ENCODE results near the gene OS9. TPM values are rescaled to one million over a fixed set of nuclear protein-coding genes. Genes with fewer than 3 reads are reported as not detected.

The OS9 gene
- total RNA-seq, 4 donors from 2014 or later = 139 to 223 (median 148) TPM

- WGBS = 0% methylated on average over 5 of the region's 5 CpGs
- TF ChIP-seq POLR2AphosphoS5 (IDR thresholded peaks at IDR 0.05) (no peak), POLR2A (IDR thresholded peaks at IDR 0.05; ENCODE audit: low read depth) (no peak), EP300 (IDR thresholded peaks at IDR 0.05) (no peak), CTCF (IDR thresholded peaks at IDR 0.05) (no peak)
- H3K4me1 ChIP-seq = peaks cover 26 to 64% (median 44%) of the 10 kb centered on the region in 4 donors
- DNase-seq (ENCODE audit: extremely low spot score) = no peak
- no peaks in the 10 kb centered on the region for H3K9me3 ChIP-seq
- peak overlapping the region; percentile 58 to 92 (median 84) for H3K27ac ChIP-seq (replicated peaks in 1 of 4)
- H3K4me3 ChIP-seq = peak overlapping the region; percentile 61 to 91 (median 72)
- intact Hi-C loops (cut with DNase I) = no loop called here
- peaks cover 29 to 36% (median 30%) of the 10 kb centered on the region in 4 donors for H3K36me3 ChIP-seq
- no peaks in the 10 kb centered on the region for H3K27me3 ChIP-seq
Measured at GRCh38 chr12:57752668-57753000, 58.7 kb downstream of the OS9 start.

- H3K27me3 ChIP-seq = no peaks in the 10 kb centered on the region
- 32% methylated on average over 1 of the region's 1 CpG for WGBS
- H3K4me3 ChIP-seq = peak overlapping the region in 1 of 4 donors; percentile 74
- H3K36me3 ChIP-seq = peaks cover 17 to 36% (median 29%) of the 10 kb centered on the region in 4 donors
- intact Hi-C loops (cut with DNase I) = no loop called here
- peak overlapping the region in 2 of 4 donors; percentile 69 to 74 for H3K27ac ChIP-seq (replicated peaks in 1 of 4)
- TF ChIP-seq EP300 (IDR thresholded peaks at IDR 0.05) (no peak), POLR2AphosphoS5 (IDR thresholded peaks at IDR 0.05) (no peak), CTCF (IDR thresholded peaks at IDR 0.05) (no peak), POLR2A (IDR thresholded peaks at IDR 0.05; ENCODE audit: low read depth) (no peak)
- no peaks in the 10 kb centered on the region for H3K9me3 ChIP-seq
- peaks cover 26 to 64% (median 44%) of the 10 kb centered on the region in 4 donors for H3K4me1 ChIP-seq
- DNase-seq (ENCODE audit: extremely low spot score) = no peak
Measured at GRCh38 chr12:57753756-57754337, 59.9 kb downstream of the OS9 start.

GRCh38 chr12:57754411-57755193 is 60.7 kb downstream of the OS9 start, which contains the start of gene MARCHF9:
MARCHF9 (plus strand) TSS chr12:57755103; CDS start chr12:57755529, 426 bp downstream.
- intact Hi-C loops (cut with DNase I) = no loop called here

GRCh38 chr12:57755194-57755453 is 61.2 kb downstream of the OS9 start:
- H3K27ac ChIP-seq (replicated peaks in 1 of 4) = peak overlapping the region; percentile 65 to 74 (median 72)

More at GRCh38 chr12:57754411-57755193, 60.7 kb downstream of the OS9 start, which contains the start of gene MARCHF9:
- TF ChIP-seq EP300 (IDR thresholded peaks at IDR 0.05) (no peak), POLR2AphosphoS5 (IDR thresholded peaks at IDR 0.05) (peak in 1 of 2 donors; percentile 37), CTCF (IDR thresholded peaks at IDR 0.05) (no peak), POLR2A (IDR thresholded peaks at IDR 0.05; ENCODE audit: low read depth) (no peak)
- Histone ChIP-seq H3K4me1 (peaks cover 26 to 64% (median 44%) of the 10 kb centered on the region in 4 donors), H3K4me3 (peak within 1 kb of the TSS; percentile 74 to 91 (median 86)), H3K27ac (replicated peaks in 1 of 4) (peak within 1 kb of the TSS; percentile 65 to 74 (median 72)), H3K36me3 (peaks cover 11 to 32% (median 27%) of the 10 kb centered on the region in 4 donors), H3K27me3 (no peaks in the 10 kb centered on the region), H3K9me3 (no peaks in the 10 kb centered on the region)
- no peak for DNase-seq (ENCODE audit: extremely low spot score)
- 4% methylated on average over 16 of the region's 41 CpGs for WGBS

More at GRCh38 chr12:57755194-57755453, 61.2 kb downstream of the OS9 start:
- Histone ChIP-seq H3K36me3 (peaks cover 5 to 27% (median 23%) of the 10 kb centered on the region in 4 donors), H3K9me3 (no peaks in the 10 kb centered on the region), H3K27me3 (no peaks in the 10 kb centered on the region), H3K4me1 (peaks cover 26 to 64% (median 44%) of the 10 kb centered on the region in 4 donors), H3K4me3 (peak overlapping the region; percentile 74 to 91 (median 86))
- no peak for TF ChIP-seq EP300 (IDR thresholded peaks at IDR 0.05)
- TF ChIP-seq POLR2AphosphoS5 (IDR thresholded peaks at IDR 0.05) = no peak
- TF ChIP-seq POLR2A (IDR thresholded peaks at IDR 0.05; ENCODE audit: low read depth) = no peak
- TF ChIP-seq CTCF (IDR thresholded peaks at IDR 0.05) = no peak
- DNase-seq (ENCODE audit: extremely low spot score) = no peak
- intact Hi-C loops (cut with DNase I) = no loop called here
- WGBS = no CpG with 5 or more reads among the region's 34 CpGs

Measured in esophagus muscularis mucosa (tissue), 4 donors.